Mesenchymal stem cell (in vitro differentiated cells and primary cell): ENCODE measurements around the gene PSMG2.
A peak's percentile ranks its signal among the peaks of the same experiment; 100 is the strongest.

ENCODE experiments used
- DNase-seq: peaks from one replicate; pipeline ENCODE4 v3.0.0-alpha.2; 2013
- H2AFZ ChIP-seq: one replicate; pipeline ENCODE4 v1.6.1; 2013; ENCODE audit warnings: low read depth, mild to moderate bottlenecking, control low read depth, inconsistent platforms, low read length, moderate library complexity
- H2AK5ac ChIP-seq: 2 replicates; pipeline ENCODE4 v1.6.1; 2013; ENCODE audit warnings: low read length, moderate library complexity, mild to moderate bottlenecking, inconsistent platforms; ENCODE audit not compliant: severe bottlenecking
- H2BK120ac ChIP-seq: one replicate; pipeline ENCODE4 v1.6.1; 2013; ENCODE audit warnings: low read depth, mild to moderate bottlenecking, inconsistent platforms, low read length, moderate library complexity
- H2BK12ac ChIP-seq, 2 experiments: one replicate each; pipeline ENCODE4 v1.6.1; 2013; ENCODE audit warnings: inconsistent platforms in 2 of 2, low read length in 2 of 2, mild to moderate bottlenecking in 2 of 2, moderate library complexity in 2 of 2, control low read depth in 1 of 2
- H2BK15ac ChIP-seq: one replicate; pipeline ENCODE4 v1.6.1; 2013; ENCODE audit warnings: mild to moderate bottlenecking, low read depth, inconsistent platforms; ENCODE audit not compliant: poor library complexity, severe bottlenecking
- H2BK5ac ChIP-seq: 2 replicates; pipeline ENCODE4 v1.6.1; 2013; ENCODE audit warnings: low read depth, mild to moderate bottlenecking, low read length, control low read depth, inconsistent platforms; ENCODE audit not compliant: poor library complexity, severe bottlenecking
- H3K14ac ChIP-seq, 2 experiments: one replicate each; pipeline ENCODE4 v1.6.1; 2013; ENCODE audit warnings: inconsistent platforms in 2 of 2, low read length in 2 of 2, control low read depth in 1 of 2, mild to moderate bottlenecking in 1 of 2, moderate library complexity in 1 of 2
- H3K18ac ChIP-seq, 2 experiments: one replicate each; pipeline ENCODE4 v1.6.1; 2013; ENCODE audit warnings: inconsistent platforms in 2 of 2, low read length in 2 of 2, control low read depth in 1 of 2, low read depth in 1 of 2, mild to moderate bottlenecking in 1 of 2
- H3K23ac ChIP-seq, 2 experiments: one replicate each; pipeline ENCODE4 v1.6.1; 2013; ENCODE audit warnings: inconsistent platforms in 2 of 2, low read length in 2 of 2, mild to moderate bottlenecking in 2 of 2, moderate library complexity in 2 of 2, control low read depth in 1 of 2
- H3K27ac ChIP-seq: 2 replicates; pipeline ENCODE4 v1.5.1; 2013; ENCODE audit warnings: mild to moderate bottlenecking, moderate library complexity, low read length, control low read depth, inconsistent platforms; ENCODE audit not compliant: poor library complexity, severe bottlenecking
- H3K27me3 ChIP-seq, 2 experiments: 2 replicates each; pipeline versions ENCODE4 v1.6.1 to v1.7.0; 2013; ENCODE audit warnings: low read length in 2 of 2, mild to moderate bottlenecking in 2 of 2, moderate library complexity in 2 of 2, control low read depth in 1 of 2, inconsistent platforms in 1 of 2; ENCODE audit not compliant: control insufficient read depth in 1 of 2, insufficient read depth in 1 of 2
- H3K36me3 ChIP-seq, 2 experiments: 2 replicates each; pipeline versions ENCODE4 v1.6.1 to v1.7.0; 2013; ENCODE audit warnings: low read length in 2 of 2, control low read depth in 1 of 2, inconsistent platforms in 1 of 2, low read depth in 1 of 2, mild to moderate bottlenecking in 1 of 2; ENCODE audit not compliant: insufficient read depth in 2 of 2, control insufficient read depth in 1 of 2
- H3K4ac ChIP-seq, 2 experiments: one replicate each; pipeline ENCODE4 v1.6.1; 2013; ENCODE audit warnings: inconsistent platforms in 2 of 2, low read length in 2 of 2, mild to moderate bottlenecking in 2 of 2, moderate library complexity in 2 of 2, control low read depth in 1 of 2, low read depth in 1 of 2
- H3K4me1 ChIP-seq: 2 replicates; pipeline ENCODE4 v1.6.1; 2013; ENCODE audit warnings: low read depth, low read length, control low read depth; ENCODE audit not compliant: control insufficient read depth, insufficient read depth
- H3K4me2 ChIP-seq: 2 replicates; pipeline ENCODE4 v1.6.1; 2013; ENCODE audit warnings: low read length, mild to moderate bottlenecking, inconsistent platforms; ENCODE audit not compliant: poor library complexity, severe bottlenecking
- H3K4me3 ChIP-seq, 2 experiments: 2 replicates each; pipeline versions ENCODE4 v1.5.1 to v1.7.0; 2013; ENCODE audit warnings: low read length in 2 of 2, mild to moderate bottlenecking in 2 of 2, control low read depth in 1 of 2, low read depth in 1 of 2; ENCODE audit not compliant: insufficient read depth in 1 of 2
- H3K79me1 ChIP-seq: replicated peaks from 2 replicates; pipeline ENCODE4 v1.6.1; 2013; ENCODE audit warnings: mild to moderate bottlenecking, control low read depth, low read length, inconsistent platforms; ENCODE audit not compliant: poor library complexity, severe bottlenecking
- H3K9ac ChIP-seq: 2 replicates; pipeline ENCODE4 v1.7.0; 2013; ENCODE audit warnings: mild to moderate bottlenecking, low read length, moderate library complexity
- H3K9me3 ChIP-seq: 2 replicates; pipeline ENCODE4 v1.7.0; 2013; ENCODE audit warnings: mild to moderate bottlenecking, low read length; ENCODE audit not compliant: control insufficient read depth
- H4K8ac ChIP-seq: one replicate; pipeline ENCODE4 v1.6.1; 2013; ENCODE audit warnings: inconsistent platforms, mild to moderate bottlenecking, low read length, moderate library complexity
- H4K91ac ChIP-seq: one replicate; pipeline ENCODE4 v1.6.1; 2013; ENCODE audit warnings: mild to moderate bottlenecking, low read length, inconsistent platforms
- whole genome bisulfite sequencing: methylation state at CpG from one replicate; pipeline ENCODE4 v1.1.7; 2013; ENCODE audit warnings: mixed read lengths; 5-methylcytosine and 5-hydroxymethylcytosine counted together

Gene PSMG2

GRCh38 chr18:12745095-12745795, 42.4 kb downstream of the PSMG2 start:
- no peak overlapping the region for H3K4ac ChIP-seq
- no peak overlapping the region for H4K8ac ChIP-seq
- no peak overlapping the region for H2AK5ac ChIP-seq
- H2AFZ ChIP-seq, result no peak overlapping the region
- H3K4me2 ChIP-seq, result no peak overlapping the region
- no peaks in the 10 kb centered on the region for H3K27me3 ChIP-seq
- no peak overlapping the region for H4K91ac ChIP-seq
- WGBS, result 79% methylated on average over 2 of the region's 7 CpGs
- H3K36me3 ChIP-seq, result no peaks in the 10 kb centered on the region
- H3K9ac ChIP-seq, result no peak overlapping the region
- H3K4me1 ChIP-seq, result peaks cover 8% of the 10 kb centered on the region
- H3K23ac ChIP-seq, result no peak overlapping the region
- H3K14ac ChIP-seq, result no peak overlapping the region
- no peak overlapping the region for H3K27ac ChIP-seq
- no peaks in the 10 kb centered on the region for H3K9me3 ChIP-seq
- no peak overlapping the region for H3K4me3 ChIP-seq
- no peaks in the 10 kb centered on the region for H3K79me1 ChIP-seq
- H2BK5ac ChIP-seq, result no peak overlapping the region
- H3K18ac ChIP-seq, result no peak overlapping the region
- no peak overlapping the region for H2BK12ac ChIP-seq
- H2BK15ac ChIP-seq, result no peak overlapping the region
- H2BK120ac ChIP-seq, result no peak overlapping the region
- DNase-seq, result no peak

- Histone ChIP-seq H3K4ac (no peak overlapping the region), H3K27me3 (no peaks in the 10 kb centered on the region), H4K8ac (no peak overlapping the region), H2AFZ (no peak overlapping the region), H3K18ac (no peak overlapping the region), H3K4me2 (no peak overlapping the region), H2BK120ac (no peak overlapping the region), H3K4me1 (peaks cover 11% of the 10 kb centered on the region), H2BK15ac (no peak overlapping the region), H3K27ac (no peak overlapping the region), H3K14ac (no peak overlapping the region), H2AK5ac (no peak overlapping the region), H3K4me3 (no peak overlapping the region), H3K23ac (no peak overlapping the region), H3K36me3 (no peaks in the 10 kb centered on the region), H3K9me3 (no peaks in the 10 kb centered on the region), H4K91ac (no peak overlapping the region), H3K9ac (no peak overlapping the region), H3K79me1 (no peaks in the 10 kb centered on the region), H2BK5ac (no peak overlapping the region), H2BK12ac (no peak overlapping the region)
- DNase-seq, result no peak
- WGBS, result 97% methylated on average over 6 of the region's 8 CpGs
These were observed 44.9 kb downstream of the PSMG2 start for GRCh38 chr18:12747530-12748315.

GRCh38 chr18:12748671-12749070, 45.8 kb downstream of the PSMG2 start:
- no peak overlapping the region for H3K27ac ChIP-seq
- no peaks in the 10 kb centered on the region for H3K36me3 ChIP-seq
- H2AFZ ChIP-seq, result no peak overlapping the region
- H4K8ac ChIP-seq, result no peak overlapping the region
- H3K4ac ChIP-seq, result no peak overlapping the region
- no peak overlapping the region for H3K14ac ChIP-seq
- no peaks in the 10 kb centered on the region for H3K9me3 ChIP-seq
- H3K4me1 ChIP-seq, result peaks cover 11% of the 10 kb centered on the region
- H2BK5ac ChIP-seq, result no peak overlapping the region
- no peak overlapping the region for H4K91ac ChIP-seq
- DNase-seq, result no peak
- H3K79me1 ChIP-seq, result no peaks in the 10 kb centered on the region
- H3K4me2 ChIP-seq, result no peak overlapping the region
- H3K23ac ChIP-seq, result no peak overlapping the region
- H3K27me3 ChIP-seq, result no peaks in the 10 kb centered on the region
- H3K18ac ChIP-seq, result no peak overlapping the region
- no peak overlapping the region for H3K4me3 ChIP-seq
- H2AK5ac ChIP-seq, result no peak overlapping the region
- no peak overlapping the region for H2BK120ac ChIP-seq
- H3K9ac ChIP-seq, result no peak overlapping the region
- 84% methylated on average over 3 of the region's 5 CpGs for WGBS
- H2BK15ac ChIP-seq, result no peak overlapping the region
- H2BK12ac ChIP-seq, result no peak overlapping the region

- no peaks in the 10 kb centered on the region for H3K36me3 ChIP-seq
- no peak overlapping the region for H3K18ac ChIP-seq
- H3K27me3 ChIP-seq, result no peaks in the 10 kb centered on the region
- no peak overlapping the region for H2BK5ac ChIP-seq
- no peak overlapping the region for H3K14ac ChIP-seq
- no peak overlapping the region for H3K9ac ChIP-seq
- H2BK12ac ChIP-seq, result no peak overlapping the region
- no peak overlapping the region for H3K4me2 ChIP-seq
- no peak overlapping the region for H2BK120ac ChIP-seq
- no peak overlapping the region for H3K23ac ChIP-seq
- no peak for DNase-seq
- peaks cover 11% of the 10 kb centered on the region for H3K4me1 ChIP-seq
- no peak overlapping the region for H3K4me3 ChIP-seq
- no peaks in the 10 kb centered on the region for H3K9me3 ChIP-seq
- 95% methylated on average over 9 of the region's 13 CpGs for WGBS
- H3K27ac ChIP-seq, result peak overlapping the region; percentile 1
- H3K79me1 ChIP-seq, result no peaks in the 10 kb centered on the region
- peak overlapping the region; percentile 9 for H2AK5ac ChIP-seq
- H4K8ac ChIP-seq, result no peak overlapping the region
- no peak overlapping the region for H2BK15ac ChIP-seq
- H4K91ac ChIP-seq, result no peak overlapping the region
- H2AFZ ChIP-seq, result no peak overlapping the region
- no peak overlapping the region for H3K4ac ChIP-seq
These were observed 46.3 kb downstream of the PSMG2 start for GRCh38 chr18:12749121-12749520.
